Epithelial cell of esophagus (primary cell): ENCODE data around the gene RAPSN.

Source experiments
- DNase-seq: peaks from one replicate; pipeline ENCODE4 v3.0.0; 2010; ENCODE audit warnings: low read depth
- H3K4me3 ChIP-seq: 2 replicates; pipeline ENCODE4 v1.5.1; 2011; ENCODE audit warnings: mild to moderate bottlenecking, low read length, control low read depth
- TF ChIP-seq, protein P1 (sequence below): IDR thresholded peaks from 2 replicates; pipeline ENCODE4 v1.5.1; 2011; ENCODE audit warnings: low read depth, mild to moderate bottlenecking, low read length, control low read depth, inconsistent platforms; ENCODE audit not compliant: insufficient read depth; ENCODE audit errors: missing control alignments

Gene RAPSN

DNA sequence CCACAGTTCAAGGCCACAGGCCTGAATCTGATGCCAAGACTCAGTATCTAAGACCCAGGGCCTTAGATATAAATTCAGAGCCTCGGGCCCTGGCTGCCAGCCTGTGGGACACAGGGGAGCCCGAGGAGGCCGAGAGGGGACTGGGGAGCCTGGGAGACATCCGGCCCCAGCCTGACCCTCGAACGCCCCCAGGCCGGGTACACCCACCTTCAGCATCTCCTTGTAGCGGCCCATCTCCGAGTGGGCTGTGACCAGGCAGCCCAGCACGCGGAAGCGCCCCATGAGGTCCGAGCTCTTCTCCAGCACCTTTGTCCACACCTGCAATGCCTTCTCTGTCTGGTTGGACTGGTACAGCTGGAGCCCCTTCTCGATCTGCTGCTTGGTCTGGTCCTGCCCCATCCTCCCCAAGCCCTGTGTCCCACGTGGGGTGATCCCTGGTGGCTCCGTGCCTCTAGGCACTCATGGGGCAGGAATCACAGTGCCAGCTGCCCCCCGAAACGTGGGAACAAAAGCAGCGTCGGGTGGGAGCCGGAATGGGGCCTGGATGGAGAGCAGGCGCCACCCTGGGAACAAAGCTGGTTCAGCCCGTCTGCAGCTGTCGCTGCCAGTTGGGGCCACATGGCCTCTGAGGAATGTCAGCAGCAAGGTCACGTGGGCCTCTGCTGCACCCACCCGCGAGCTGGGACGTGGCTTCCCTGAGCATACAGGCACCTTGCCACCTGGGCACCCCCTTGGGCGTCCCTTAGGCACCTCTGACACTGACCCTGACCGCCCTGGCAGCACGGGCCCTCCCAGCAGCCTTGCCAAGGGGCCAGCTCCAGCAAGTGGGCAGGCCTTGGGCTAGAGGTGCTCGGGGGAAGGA, at the start of gene RAPSN:
Gene RAPSN (minus strand): TSS at position 571 of the 862 bp plus-strand sequence. CDS start 172 bp downstream, at position 399.
- TF ChIP-seq, protein P1, sequence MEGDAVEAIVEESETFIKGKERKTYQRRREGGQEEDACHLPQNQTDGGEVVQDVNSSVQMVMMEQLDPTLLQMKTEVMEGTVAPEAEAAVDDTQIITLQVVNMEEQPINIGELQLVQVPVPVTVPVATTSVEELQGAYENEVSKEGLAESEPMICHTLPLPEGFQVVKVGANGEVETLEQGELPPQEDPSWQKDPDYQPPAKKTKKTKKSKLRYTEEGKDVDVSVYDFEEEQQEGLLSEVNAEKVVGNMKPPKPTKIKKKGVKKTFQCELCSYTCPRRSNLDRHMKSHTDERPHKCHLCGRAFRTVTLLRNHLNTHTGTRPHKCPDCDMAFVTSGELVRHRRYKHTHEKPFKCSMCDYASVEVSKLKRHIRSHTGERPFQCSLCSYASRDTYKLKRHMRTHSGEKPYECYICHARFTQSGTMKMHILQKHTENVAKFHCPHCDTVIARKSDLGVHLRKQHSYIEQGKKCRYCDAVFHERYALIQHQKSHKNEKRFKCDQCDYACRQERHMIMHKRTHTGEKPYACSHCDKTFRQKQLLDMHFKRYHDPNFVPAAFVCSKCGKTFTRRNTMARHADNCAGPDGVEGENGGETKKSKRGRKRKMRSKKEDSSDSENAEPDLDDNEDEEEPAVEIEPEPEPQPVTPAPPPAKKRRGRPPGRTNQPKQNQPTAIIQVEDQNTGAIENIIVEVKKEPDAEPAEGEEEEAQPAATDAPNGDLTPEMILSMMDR = no peak
- H3K4me3 ChIP-seq = no peak within 1 kb of the TSS
- DNase-seq = no peak

DNA sequence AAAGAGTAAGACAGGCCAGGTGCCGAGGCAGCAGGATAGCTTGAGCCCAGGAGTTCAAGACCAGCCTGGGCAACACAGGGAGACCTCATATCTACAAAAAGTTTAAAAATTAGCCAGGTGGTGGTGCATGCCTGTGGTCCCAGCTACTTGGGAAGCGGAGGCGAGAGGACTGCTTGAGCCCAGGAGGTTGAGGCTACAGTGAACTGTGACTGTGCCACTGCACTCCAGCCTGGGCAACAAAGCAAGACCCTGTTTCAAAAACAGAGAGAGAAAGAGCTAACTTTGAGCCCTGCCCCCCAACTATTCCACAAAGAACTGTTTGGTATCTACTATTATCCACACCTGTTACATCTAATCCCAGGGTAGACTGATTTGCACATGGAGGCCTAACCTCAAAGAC, 49.2 kb upstream of the RAPSN start:
- TF ChIP-seq, protein P1 = no peak
- H3K4me3 ChIP-seq = no peak overlapping the region
- DNase-seq = no peak

DNA sequence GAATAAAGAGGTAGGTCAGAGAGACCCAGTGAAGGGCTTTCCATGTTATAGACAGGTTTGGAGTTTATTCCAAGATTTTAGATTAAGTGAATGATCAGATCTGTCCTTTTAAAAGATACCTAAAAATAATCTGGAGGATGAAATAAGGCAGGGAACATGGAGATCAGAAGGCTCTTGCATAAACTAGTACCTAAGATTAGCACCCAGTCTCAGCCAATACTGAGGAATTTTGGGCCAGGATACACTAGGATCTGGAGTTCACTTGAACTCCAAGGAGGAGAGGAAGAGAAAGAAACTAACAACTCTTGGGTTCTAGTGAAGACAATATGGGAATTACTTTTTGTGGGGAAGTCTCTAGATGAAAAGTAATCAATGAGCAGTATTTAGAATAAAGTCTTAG, 47.9 kb upstream of the RAPSN start:
- H3K4me3 ChIP-seq = no peak overlapping the region
- TF ChIP-seq, protein P1 = no peak

DNA sequence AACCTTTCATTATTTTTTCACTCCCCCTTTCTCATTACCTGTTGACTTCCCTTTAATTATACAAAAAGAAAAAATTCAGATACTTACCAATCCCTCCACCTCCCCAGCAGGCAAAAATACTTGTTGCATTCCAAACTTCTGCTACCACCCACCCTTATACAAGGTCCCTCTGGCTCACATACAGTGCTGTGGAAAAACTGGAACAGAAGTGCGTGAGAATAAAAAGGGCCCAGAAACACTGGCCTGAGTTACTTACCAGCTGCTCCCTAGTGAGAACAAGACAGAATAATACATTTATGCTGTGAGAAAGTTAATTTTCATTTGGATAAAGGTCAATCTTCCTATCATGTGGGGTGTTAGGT, 46.9 kb upstream of the RAPSN start:
- H3K4me3 ChIP-seq = no peak overlapping the region
- no peak for DNase-seq
- TF ChIP-seq, protein P1 = no peak

More for the DNA sequence above, 47.9 kb upstream of the RAPSN start:
- DNase-seq = no peak

DNA sequence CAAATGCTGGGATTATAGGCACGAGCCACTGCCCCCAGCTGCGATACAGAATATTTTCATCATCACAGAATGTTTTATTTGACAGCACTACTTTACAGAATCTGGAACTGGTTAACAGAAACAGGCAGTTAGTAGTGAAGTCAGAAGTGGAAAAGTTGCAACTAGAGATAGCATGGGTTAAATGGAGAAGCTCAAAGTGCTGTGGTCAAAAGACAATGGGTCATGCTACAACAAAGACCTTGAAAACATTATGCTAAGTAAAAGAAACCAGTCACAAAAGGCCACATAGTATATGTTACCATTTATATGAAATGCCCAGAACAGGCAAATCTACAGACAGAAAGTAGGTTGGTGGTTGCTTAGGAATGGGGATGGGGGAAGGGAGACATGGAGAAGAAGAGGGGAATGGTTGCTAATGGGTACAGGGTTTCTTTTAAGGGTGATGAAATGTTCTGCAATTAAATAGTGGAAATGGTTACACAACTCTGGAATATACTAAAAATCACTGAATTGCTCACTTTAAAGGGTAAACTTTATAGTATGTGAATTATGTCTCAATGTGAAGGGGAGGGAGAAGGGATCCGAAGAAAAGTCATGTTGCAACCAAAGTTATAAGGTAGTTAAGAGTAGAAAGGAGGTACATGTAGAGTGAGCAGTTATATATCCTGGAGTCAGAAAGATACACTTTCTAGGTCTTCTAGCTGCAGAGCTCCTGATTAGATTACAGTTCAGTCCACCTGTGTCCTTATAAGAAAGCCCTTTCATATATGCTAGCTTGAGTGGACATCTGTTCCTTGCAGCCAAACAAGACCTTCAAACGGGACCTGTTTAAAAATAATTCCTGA, 46.3 kb upstream of the RAPSN start:
- TF ChIP-seq, protein P1 = no peak
- DNase-seq = no peak
- no peak overlapping the region for H3K4me3 ChIP-seq

DNA sequence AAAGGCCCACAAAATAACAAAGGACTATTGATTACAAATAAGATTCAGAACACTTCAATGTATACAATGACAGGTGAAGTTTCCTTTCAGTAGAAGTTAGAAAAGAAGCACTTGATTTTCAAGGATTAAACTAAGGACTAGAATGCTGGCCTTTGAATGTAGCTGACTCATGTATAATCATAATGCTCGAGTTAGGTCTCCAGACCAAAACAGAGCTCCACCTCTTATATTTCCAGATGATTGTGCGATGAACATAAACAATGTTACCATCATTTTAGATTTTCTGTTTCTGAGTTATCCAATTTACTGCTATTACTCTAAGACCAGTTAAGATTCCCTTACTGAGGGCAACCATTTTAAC, 40.4 kb upstream of the RAPSN start:
- TF ChIP-seq, protein P1 = no peak
- no peak overlapping the region for H3K4me3 ChIP-seq
- DNase-seq = peak; percentile 14
